Astrocyte (in vitro differentiated cells and primary cell): ENCODE data around the gene CLK4.

Experiments
- EZH2 ChIP-seq: IDR thresholded peaks from 2 replicates; pipeline ENCODE4 v1.6.1; 2012; ENCODE audit warnings: mild to moderate bottlenecking, low read length, inconsistent platforms; ENCODE audit not compliant: insufficient read depth
- TF ChIP-seq, protein P1 (sequence below): IDR thresholded peaks from 2 replicates; pipeline ENCODE4 v1.5.1; 2011; ENCODE audit warnings: low read depth, mild to moderate bottlenecking, inconsistent platforms, low read length, moderate library complexity; ENCODE audit not compliant: insufficient read depth

DNA sequence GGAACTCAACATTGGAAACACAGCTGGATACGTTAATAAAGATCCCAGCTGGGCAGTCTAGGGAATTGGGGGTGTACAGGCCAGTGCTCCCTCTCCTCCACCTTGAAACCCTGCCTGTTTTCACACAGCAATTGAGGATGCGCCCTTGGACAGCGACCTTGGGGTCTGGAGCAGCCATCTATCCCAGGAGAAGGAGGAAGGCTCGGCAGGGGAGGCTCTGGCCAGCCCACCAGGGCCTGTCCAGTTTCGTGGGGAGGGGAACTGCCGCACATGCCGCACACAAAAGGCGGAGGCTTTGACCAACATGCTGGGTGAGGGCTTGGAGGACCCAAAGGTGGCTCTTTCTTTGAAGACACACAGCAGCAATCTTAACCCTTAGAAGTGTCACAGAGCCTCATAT, 38.1 kb downstream of the CLK4 start:
- TF ChIP-seq EZH2: no peak
- TF ChIP-seq, protein P1, sequence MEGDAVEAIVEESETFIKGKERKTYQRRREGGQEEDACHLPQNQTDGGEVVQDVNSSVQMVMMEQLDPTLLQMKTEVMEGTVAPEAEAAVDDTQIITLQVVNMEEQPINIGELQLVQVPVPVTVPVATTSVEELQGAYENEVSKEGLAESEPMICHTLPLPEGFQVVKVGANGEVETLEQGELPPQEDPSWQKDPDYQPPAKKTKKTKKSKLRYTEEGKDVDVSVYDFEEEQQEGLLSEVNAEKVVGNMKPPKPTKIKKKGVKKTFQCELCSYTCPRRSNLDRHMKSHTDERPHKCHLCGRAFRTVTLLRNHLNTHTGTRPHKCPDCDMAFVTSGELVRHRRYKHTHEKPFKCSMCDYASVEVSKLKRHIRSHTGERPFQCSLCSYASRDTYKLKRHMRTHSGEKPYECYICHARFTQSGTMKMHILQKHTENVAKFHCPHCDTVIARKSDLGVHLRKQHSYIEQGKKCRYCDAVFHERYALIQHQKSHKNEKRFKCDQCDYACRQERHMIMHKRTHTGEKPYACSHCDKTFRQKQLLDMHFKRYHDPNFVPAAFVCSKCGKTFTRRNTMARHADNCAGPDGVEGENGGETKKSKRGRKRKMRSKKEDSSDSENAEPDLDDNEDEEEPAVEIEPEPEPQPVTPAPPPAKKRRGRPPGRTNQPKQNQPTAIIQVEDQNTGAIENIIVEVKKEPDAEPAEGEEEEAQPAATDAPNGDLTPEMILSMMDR: no peak
